ENCODE data around the gene DCTN4.
A peak's percentile ranks its signal among the peaks of the same experiment; 100 is the strongest.

DCTN4 gene

GRCh38 chr5:150757087-150757649 lies 1.6 kb downstream of the DCTN4 start:
- TF ChIP-seq CTCF (IDR thresholded peaks at IDR 0.05; ENCODE audit: insufficient read depth, low read length, poor library complexity, severe bottlenecking), result no peak
- TF ChIP-seq EZH2phosphoT487 (conservative IDR thresholded peaks at IDR 0.05; ENCODE audit: low read length), result no peak
- no peaks in the 10 kb centered on the region for H3K9me2 ChIP-seq (replicated peaks; ENCODE audit: insufficient read depth, low read length)
- peaks cover 25% of the 10 kb centered on the region; the same call in 1 of the 2 replicates for H3K36me3 ChIP-seq (ENCODE audit: low read length)
- H3F3A ChIP-seq (ENCODE audit: insufficient read depth), result peaks cover 4% of the 10 kb centered on the region; the same call in 1 of the 2 replicates
- H3K4me2 ChIP-seq (ENCODE audit: low read depth, low read length, poor library complexity, severe bottlenecking), result peak overlapping the region; percentile 92
- no peak overlapping the region for H2AFZ ChIP-seq (ENCODE audit: low read depth, low read length, severe bottlenecking)
- no peaks in the 10 kb centered on the region for H4K20me1 ChIP-seq (ENCODE audit: low read depth, low read length)
- H3K27ac ChIP-seq (ENCODE audit: low read depth, low read length), result no peak overlapping the region
- peaks cover 37% of the 10 kb centered on the region for H3K79me2 ChIP-seq (ENCODE audit: insufficient read depth, low read length)
- H3K4me3 ChIP-seq (ENCODE audit: insufficient read depth, low read length, poor library complexity, severe bottlenecking), result peak overlapping the region; percentile 93
- peak overlapping the region; percentile 21; the same call in 1 of the 2 replicates for H3K9ac ChIP-seq (ENCODE audit: low read length)
- H3K9me3 ChIP-seq (ENCODE audit: insufficient read depth, low read length), result no peaks in the 10 kb centered on the region
- no peaks in the 10 kb centered on the region for H3K27me3 ChIP-seq (ENCODE audit: low read length)

GRCh38 chr5:150753863-150754262 lies 5.0 kb downstream of the DCTN4 start:
- Histone ChIP-seq H3K27me3 (ENCODE audit: low read length) (no peaks in the 10 kb centered on the region), H3F3A (ENCODE audit: insufficient read depth) (peaks cover 5% of the 10 kb centered on the region; the same call in 1 of the 2 replicates), H3K27ac (ENCODE audit: low read depth, low read length) (no peak overlapping the region), H3K4me2 (ENCODE audit: low read depth, low read length, poor library complexity, severe bottlenecking) (no peak overlapping the region), H2AFZ (ENCODE audit: low read depth, low read length, severe bottlenecking) (no peak overlapping the region), H3K9me2 (replicated peaks; ENCODE audit: insufficient read depth, low read length) (no peaks in the 10 kb centered on the region), H3K4me3 (ENCODE audit: insufficient read depth, low read length, poor library complexity, severe bottlenecking) (no peak overlapping the region), H3K79me2 (ENCODE audit: insufficient read depth, low read length) (peaks cover 55% of the 10 kb centered on the region), H3K9me3 (ENCODE audit: insufficient read depth, low read length) (no peaks in the 10 kb centered on the region), H4K20me1 (ENCODE audit: low read depth, low read length) (no peaks in the 10 kb centered on the region), H3K36me3 (ENCODE audit: low read length) (peaks cover 39% of the 10 kb centered on the region; the same call in 1 of the 2 replicates), H3K9ac (ENCODE audit: low read length) (no peak overlapping the region)
- no peak for TF ChIP-seq CTCF (IDR thresholded peaks at IDR 0.05; ENCODE audit: insufficient read depth, low read length, poor library complexity, severe bottlenecking)
- no peak for TF ChIP-seq EZH2phosphoT487 (conservative IDR thresholded peaks at IDR 0.05; ENCODE audit: low read length)

DNA sequence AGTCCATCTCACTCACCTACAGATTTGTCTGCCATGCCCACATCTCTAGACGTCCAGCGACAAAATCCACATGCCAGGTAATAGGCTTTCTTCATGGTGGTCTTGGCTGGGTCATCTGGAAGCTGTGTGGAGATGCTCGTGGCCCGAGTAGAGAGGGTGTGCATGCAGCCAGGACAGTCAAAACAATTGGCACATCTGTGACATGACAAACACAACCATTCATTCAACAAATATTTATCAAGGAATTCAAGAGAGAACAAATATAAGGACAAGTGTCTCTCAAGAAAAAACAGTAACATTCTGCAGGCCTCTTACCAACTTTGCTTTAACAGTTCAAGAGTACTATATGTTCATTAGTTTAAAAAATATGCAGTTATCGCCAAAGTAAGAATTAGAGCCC lies 5.4 kb downstream of the DCTN4 start:
- no peak for TF ChIP-seq CTCF (IDR thresholded peaks at IDR 0.05; ENCODE audit: insufficient read depth, low read length, poor library complexity, severe bottlenecking)
- no peak for TF ChIP-seq EZH2phosphoT487 (conservative IDR thresholded peaks at IDR 0.05; ENCODE audit: low read length)
- H3K27ac ChIP-seq (ENCODE audit: low read depth, low read length), result no peak overlapping the region
- H3K9me3 ChIP-seq (ENCODE audit: insufficient read depth, low read length), result no peaks in the 10 kb centered on the region
- H4K20me1 ChIP-seq (ENCODE audit: low read depth, low read length), result no peaks in the 10 kb centered on the region
- H3F3A ChIP-seq (ENCODE audit: insufficient read depth), result peaks cover 5% of the 10 kb centered on the region; the same call in 1 of the 2 replicates
- no peak overlapping the region for H2AFZ ChIP-seq (ENCODE audit: low read depth, low read length, severe bottlenecking)
- H3K4me3 ChIP-seq (ENCODE audit: insufficient read depth, low read length, poor library complexity, severe bottlenecking), result no peak overlapping the region
- H3K27me3 ChIP-seq (ENCODE audit: low read length), result no peaks in the 10 kb centered on the region
- H3K36me3 ChIP-seq (ENCODE audit: low read length), result peaks cover 40% of the 10 kb centered on the region; the same call in 1 of the 2 replicates
- no peak overlapping the region for H3K9ac ChIP-seq (ENCODE audit: low read length)
- H3K4me2 ChIP-seq (ENCODE audit: low read depth, low read length, poor library complexity, severe bottlenecking), result no peak overlapping the region
- no peaks in the 10 kb centered on the region for H3K9me2 ChIP-seq (replicated peaks; ENCODE audit: insufficient read depth, low read length)
- peaks cover 55% of the 10 kb centered on the region for H3K79me2 ChIP-seq (ENCODE audit: insufficient read depth, low read length)

Measured in SU-DHL-6 (cell line).